AG10803 (cell line): ENCODE measurements around the gene CTBP2.
A peak's percentile ranks its signal among the peaks of the same experiment; 100 is the strongest.

Source experiments
- DNase-seq: peaks from one replicate; pipeline ENCODE4 v3.0.0; 2010; ENCODE audit warnings: low read depth
- H3K4me3 ChIP-seq: 2 replicates; pipeline ENCODE4 v1.5.1; 2011; ENCODE audit warnings: mild to moderate bottlenecking, low read length, control low read depth
- TF ChIP-seq, protein P1 (sequence below): conservative IDR thresholded peaks from 2 replicates; pipeline ENCODE4 v1.5.1; 2011; ENCODE audit warnings: mild to moderate bottlenecking, low read length, control low read depth, inconsistent platforms

The CTBP2 gene

DNA sequence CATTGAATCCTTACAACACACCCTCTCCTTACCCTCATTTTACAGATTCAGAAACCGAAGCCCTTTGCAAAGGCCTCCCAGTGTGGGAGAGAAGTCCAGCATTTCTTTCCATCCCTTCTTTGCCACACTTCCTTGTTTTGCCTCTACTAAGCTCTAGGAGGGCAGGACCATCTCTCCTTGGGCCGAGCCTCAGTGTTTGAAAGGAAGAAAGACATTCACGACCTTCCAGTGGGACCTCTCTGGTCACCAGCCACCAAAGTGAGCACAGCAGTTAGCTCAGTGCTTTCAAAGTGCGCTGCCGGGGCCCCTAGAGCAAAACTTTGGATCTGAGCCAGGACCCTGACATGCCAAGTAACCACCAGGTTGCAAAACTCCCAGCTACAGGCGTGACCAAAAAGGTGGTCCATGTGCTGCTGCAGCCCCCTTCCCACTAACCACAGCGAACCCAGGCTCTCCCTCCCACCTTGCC lies 12.4 kb downstream of the CTBP2 start:
- peak; percentile 55 for DNase-seq
- TF ChIP-seq, protein P1, sequence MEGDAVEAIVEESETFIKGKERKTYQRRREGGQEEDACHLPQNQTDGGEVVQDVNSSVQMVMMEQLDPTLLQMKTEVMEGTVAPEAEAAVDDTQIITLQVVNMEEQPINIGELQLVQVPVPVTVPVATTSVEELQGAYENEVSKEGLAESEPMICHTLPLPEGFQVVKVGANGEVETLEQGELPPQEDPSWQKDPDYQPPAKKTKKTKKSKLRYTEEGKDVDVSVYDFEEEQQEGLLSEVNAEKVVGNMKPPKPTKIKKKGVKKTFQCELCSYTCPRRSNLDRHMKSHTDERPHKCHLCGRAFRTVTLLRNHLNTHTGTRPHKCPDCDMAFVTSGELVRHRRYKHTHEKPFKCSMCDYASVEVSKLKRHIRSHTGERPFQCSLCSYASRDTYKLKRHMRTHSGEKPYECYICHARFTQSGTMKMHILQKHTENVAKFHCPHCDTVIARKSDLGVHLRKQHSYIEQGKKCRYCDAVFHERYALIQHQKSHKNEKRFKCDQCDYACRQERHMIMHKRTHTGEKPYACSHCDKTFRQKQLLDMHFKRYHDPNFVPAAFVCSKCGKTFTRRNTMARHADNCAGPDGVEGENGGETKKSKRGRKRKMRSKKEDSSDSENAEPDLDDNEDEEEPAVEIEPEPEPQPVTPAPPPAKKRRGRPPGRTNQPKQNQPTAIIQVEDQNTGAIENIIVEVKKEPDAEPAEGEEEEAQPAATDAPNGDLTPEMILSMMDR: no peak

DNA sequence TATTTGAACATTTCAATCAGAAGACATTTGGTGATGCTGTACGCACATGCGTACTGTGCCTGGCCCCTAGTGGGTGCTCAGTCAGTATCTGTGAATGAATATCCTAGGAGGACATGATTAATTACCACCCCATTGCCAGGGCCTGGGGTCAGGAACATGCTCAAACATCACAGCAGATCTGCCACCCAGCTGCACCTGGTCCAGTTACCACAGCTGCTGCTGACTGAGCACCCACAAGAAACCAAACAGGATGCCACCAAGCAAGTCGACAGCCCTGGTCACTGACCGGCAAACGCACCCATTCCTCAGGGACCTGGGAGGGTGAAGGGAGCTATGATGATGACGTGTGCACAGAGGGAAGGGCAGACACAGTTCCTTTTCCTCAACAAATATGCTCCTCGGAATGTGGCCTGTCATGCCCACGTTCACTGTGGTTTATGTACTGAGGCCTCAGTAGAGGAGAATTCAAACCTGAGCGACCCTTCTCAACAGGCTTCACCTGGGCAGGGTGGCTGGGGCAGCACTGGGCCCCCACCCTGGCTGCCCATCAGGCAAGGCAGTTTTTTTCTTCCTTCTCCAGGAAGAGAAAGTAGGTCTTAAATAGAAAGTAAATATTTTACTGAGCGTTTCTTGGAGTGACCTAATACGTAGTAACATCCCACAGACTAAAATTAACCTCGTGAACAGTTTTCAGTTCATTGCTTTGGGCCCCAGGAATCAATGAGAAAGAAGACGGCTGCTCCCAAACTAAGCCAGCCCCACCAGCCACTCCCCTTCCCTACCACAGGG lies 13.4 kb downstream of the CTBP2 start:
- H3K4me3 ChIP-seq: no peak overlapping the region
- peak; percentile 77 for DNase-seq
- TF ChIP-seq, protein P1: no peak

More for the DNA sequence above, 12.4 kb downstream of the CTBP2 start:
- H3K4me3 ChIP-seq: no peak overlapping the region

DNA sequence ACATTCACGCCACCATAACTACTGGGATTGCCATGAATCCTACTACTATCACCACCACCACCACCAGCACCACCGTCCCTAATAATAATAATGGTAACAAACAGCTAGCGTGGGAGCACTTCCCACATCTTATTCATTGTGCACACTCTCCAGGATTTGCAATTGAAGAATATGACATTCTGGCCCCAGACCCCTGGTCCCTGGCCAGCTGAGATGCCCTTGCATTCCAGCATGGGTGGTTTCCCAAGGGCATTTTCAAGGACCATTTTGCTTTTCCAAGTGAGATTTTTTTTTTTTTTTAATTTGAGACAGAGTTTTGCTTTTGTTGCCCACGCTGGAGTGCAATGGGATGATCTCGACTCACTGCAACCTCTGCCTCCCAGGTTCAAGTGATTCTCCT lies 14.7 kb downstream of the CTBP2 start:
- H3K4me3 ChIP-seq: no peak overlapping the region
- TF ChIP-seq, protein P1: no peak
- DNase-seq: no peak

DNA sequence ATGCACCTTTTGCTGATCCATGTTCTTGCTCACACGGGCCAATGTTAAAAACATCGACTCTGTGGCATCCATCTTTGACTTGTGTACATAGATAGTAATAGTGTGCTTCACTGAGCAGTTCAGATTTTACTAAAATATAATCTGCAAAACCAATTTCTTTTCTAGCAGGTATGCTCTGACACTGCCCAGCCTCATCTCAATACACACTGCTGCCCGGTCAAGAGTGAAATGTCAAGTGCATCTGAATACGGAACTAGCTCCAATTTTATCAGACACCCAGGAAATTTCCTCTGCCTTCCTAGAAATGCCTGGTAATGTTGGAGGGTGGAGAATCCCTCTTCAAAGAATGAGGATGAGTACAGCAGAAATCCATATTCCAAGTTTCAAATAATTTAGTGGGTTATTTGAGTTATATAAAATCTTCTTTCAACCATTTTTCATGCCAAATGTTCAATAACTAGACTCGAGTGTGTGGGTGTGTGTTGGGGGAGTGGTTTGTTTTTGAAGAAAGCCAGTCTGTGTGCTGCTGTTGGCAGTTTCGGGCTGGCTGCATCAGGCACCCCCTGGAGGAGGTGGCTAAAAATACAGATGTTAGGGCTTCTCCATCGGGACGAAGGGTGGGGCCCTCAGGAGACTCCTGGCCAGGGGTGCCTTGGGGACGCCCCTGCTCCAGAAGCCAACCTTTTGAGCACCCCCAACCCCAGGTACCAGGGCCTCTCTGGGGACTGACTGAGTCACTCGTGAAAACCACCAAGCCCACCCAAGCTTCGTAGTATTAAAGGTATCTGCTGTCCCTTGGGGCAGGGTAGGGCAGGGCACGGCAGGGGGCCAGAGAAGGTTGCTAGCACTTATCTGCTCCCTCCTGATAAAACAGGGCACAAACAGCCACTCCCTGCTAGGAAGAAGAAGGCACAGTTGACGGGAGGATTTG lies 15.4 kb downstream of the CTBP2 start:
- no peak overlapping the region for H3K4me3 ChIP-seq
- TF ChIP-seq, protein P1: peak; percentile 57
- peak; percentile 53 for DNase-seq

DNA sequence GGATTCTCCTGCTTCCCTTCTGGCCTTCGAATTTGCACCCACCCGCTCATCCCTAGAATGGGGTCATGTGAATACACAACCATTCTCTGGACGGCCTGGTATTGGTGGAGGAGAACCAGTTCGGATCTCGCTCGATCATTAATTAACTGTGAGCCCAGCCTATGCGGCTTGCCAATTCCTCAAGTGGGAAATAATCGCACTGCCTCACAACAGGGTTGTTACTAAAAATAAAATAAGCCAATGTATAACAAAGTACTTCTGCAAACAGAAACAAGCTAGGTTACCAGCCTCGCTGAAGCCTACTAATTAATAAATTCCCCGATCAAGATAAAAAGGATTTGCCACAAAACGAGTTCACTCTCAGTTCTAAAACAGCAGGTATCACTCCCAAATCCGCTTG lies 16.2 kb downstream of the CTBP2 start:
- no peak for DNase-seq
- no peak overlapping the region for H3K4me3 ChIP-seq
- TF ChIP-seq, protein P1: no peak

DNA sequence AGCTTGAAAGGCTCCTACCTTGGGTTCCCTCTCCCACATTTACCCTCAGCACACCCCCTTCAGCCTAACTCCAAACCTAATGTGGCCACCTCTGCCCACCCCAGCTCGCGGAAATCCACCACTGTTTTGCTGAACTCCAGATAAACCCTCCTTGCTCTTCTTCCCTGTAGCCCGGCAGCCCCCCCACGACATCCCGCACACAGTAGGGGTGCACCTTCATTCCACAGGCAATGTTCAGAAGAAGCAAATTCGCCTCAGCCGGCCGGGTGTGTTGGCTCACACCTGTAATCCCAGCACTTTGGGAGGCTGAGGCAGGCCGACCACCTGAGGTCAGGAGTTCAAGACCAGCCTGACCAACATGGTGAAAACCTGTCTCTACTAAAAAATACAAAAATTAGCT lies 17.4 kb downstream of the CTBP2 start:
- TF ChIP-seq, protein P1: no peak
- DNase-seq: no peak
- H3K4me3 ChIP-seq: no peak overlapping the region
